Liver (tissue), 3 donors: ENCODE results near the gene POLR2H.

Source experiments
- GABPA ChIP-seq, 2 donors: IDR thresholded peaks in 1 of 2; conservative IDR thresholded peaks in 1 of 2; 2 replicates each; pipeline ENCODE4 v1.6.1; 2016; ENCODE audit warnings: antibody characterized with exemption in 2 of 2, mild to moderate bottlenecking in 1 of 2, moderate library complexity in 1 of 2
- HNF4A ChIP-seq, 2 donors: conservative IDR thresholded peaks; 2 replicates each; pipeline ENCODE4 v1.6.1; 2016; ENCODE audit warnings: antibody characterized with exemption in 2 of 2, mild to moderate bottlenecking in 2 of 2
- JUND ChIP-seq, 2 donors: IDR thresholded peaks; 2 replicates each; pipeline ENCODE4 v1.6.1; 2016; ENCODE audit warnings: antibody characterized with exemption in 2 of 2
- RAD21 ChIP-seq, 2 donors: IDR thresholded peaks; 2 replicates each; pipeline ENCODE4 v1.6.1; 2016; ENCODE audit warnings: antibody characterized with exemption in 2 of 2, mild to moderate bottlenecking in 2 of 2
- REST ChIP-seq: IDR thresholded peaks from 2 replicates; pipeline ENCODE4 v1.6.1; 2016; ENCODE audit warnings: antibody characterized with exemption, mild to moderate bottlenecking
- TAF1 ChIP-seq: conservative IDR thresholded peaks from 2 replicates; pipeline ENCODE4 v1.6.1; 2016; ENCODE audit warnings: antibody characterized with exemption, mild to moderate bottlenecking
- YY1 ChIP-seq: IDR thresholded peaks from 2 replicates; pipeline ENCODE4 v1.6.1; 2016; ENCODE audit warnings: antibody characterized with exemption, mild to moderate bottlenecking
- TF ChIP-seq, protein P1 (sequence below): fragments of 150-350 bp; IDR thresholded peaks from 2 replicates; pipeline ENCODE4 v1.5.1; 2017; ENCODE audit warnings: improper control_type of control experiment, low read depth, low read length; ENCODE audit not compliant: missing input control
- TF ChIP-seq, protein P2 (sequence below): IDR thresholded peaks from 2 replicates; pipeline ENCODE4 v1.6.1; 2016; ENCODE audit warnings: antibody characterized with exemption
- donor health status: healthy.
- donor health status: healthy.

DNA sequence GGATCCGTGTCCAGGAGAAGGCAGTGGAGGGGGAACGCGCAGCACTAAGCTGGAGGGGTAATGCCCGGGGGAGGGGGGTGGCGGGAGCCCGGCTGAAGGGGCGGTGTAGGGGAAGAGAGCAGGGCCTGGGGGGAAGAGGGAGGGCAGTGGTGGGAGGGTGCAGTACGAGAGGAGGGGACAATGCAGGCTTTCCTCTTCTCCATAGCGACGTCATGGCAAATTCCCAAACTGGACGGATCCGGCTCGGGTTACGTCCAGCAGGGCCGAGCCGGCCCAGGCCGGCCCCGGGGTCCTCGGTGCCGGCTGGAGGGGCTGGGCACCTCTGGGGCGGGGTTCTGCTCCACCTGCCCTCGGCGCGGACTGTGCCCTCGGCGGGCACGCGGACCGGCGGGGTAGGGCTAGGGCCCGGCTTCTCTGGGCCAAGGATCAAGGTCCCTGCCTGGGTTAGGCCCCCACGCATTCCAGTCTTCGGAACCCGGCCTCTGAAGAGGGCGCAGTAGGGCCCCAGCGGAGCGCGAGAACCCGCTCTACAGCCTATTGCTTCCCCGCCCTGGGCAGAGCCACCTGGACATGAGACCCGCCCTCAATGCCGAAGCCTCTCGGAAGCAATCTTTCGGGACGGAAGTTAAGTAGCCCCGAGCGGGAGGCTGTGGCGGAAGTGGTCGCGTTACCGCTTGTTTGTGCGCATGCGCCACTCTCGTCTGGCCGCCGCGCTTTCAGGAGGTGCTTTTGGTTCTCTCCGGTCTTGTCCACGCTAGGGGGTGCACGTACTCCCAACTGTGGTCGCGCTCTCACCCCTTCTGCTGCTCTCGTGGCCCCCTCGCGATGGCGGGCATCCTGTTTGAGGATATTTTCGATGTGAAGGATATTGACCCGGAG, 1.4 kb downstream of the POLR2H start:
- TF ChIP-seq, protein P1, sequence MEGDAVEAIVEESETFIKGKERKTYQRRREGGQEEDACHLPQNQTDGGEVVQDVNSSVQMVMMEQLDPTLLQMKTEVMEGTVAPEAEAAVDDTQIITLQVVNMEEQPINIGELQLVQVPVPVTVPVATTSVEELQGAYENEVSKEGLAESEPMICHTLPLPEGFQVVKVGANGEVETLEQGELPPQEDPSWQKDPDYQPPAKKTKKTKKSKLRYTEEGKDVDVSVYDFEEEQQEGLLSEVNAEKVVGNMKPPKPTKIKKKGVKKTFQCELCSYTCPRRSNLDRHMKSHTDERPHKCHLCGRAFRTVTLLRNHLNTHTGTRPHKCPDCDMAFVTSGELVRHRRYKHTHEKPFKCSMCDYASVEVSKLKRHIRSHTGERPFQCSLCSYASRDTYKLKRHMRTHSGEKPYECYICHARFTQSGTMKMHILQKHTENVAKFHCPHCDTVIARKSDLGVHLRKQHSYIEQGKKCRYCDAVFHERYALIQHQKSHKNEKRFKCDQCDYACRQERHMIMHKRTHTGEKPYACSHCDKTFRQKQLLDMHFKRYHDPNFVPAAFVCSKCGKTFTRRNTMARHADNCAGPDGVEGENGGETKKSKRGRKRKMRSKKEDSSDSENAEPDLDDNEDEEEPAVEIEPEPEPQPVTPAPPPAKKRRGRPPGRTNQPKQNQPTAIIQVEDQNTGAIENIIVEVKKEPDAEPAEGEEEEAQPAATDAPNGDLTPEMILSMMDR = peak; percentile 38
- TF ChIP-seq, protein P2, sequence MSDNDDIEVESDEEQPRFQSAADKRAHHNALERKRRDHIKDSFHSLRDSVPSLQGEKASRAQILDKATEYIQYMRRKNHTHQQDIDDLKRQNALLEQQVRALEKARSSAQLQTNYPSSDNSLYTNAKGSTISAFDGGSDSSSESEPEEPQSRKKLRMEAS = peak; percentile 82
- TF ChIP-seq HNF4A (conservative IDR thresholded peaks at IDR 0.05) (peak; percentile 80 to 92), JUND (IDR thresholded peaks at IDR 0.05) (no peak), GABPA (IDR thresholded peaks at IDR 0.05 in 1 of 2, conservative IDR thresholded peaks at IDR 0.05 in 1 of 2) (peak; percentile 82 to 96), REST (peak; percentile 75), RAD21 (IDR thresholded peaks at IDR 0.05) (peak; percentile 56 to 65), TAF1 (no peak), YY1 (peak; percentile 44)
